NCI-H82 (cell line): ENCODE results near the gene CTRB2.

ENCODE experiments used
- DNase-seq: peaks from one replicate; lab custom pipeline; 2025; lab: John Stamatoyannopoulos, UW

Gene CTRB2

GRCh38 chr16:75172578-75172977 is 34.4 kb downstream of the CTRB2 start:
- no peak for DNase-seq

DNA sequence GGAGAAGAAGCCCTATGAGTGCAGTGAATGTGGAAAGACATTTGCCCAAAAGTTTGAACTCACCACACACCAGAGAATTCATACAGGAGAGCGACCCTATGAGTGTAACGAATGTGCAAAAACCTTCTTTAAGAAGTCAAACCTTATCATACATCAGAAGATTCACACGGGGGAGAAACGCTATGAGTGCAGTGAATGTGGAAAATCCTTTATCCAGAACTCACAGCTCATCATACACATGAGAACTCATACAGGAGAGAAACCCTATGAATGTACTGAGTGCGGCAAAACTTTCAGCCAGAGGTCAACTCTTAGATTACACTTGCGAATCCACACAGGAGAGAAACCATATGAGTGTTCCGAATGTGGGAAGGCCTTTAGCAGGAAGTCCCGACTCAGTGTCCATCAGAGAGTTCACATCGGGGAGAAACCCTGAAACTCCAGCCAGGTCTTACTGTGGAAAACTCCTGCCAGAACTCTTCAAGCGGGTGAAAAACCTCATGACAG is 37.0 kb downstream of the CTRB2 start:
- no peak for DNase-seq

- DNase-seq, result no peak
These were observed 46.6 kb downstream of the CTRB2 start for GRCh38 chr16:75160386-75160785.
